Parathyroid adenoma (tissue), 2 donors: ENCODE data around the gene ZMIZ1.

ENCODE experiments used
- H2AFZ ChIP-seq: fragments of 300-600 bp; sonication (generic); one replicate; pipeline ENCODE4 v1.7.0; 2017; ENCODE audit warnings: antibody characterized with exemption, mild to moderate bottlenecking
- H3K27ac ChIP-seq: fragments of 300-600 bp; sonication (generic); one replicate; pipeline ENCODE4 v1.7.0; 2017
- H3K27me3 ChIP-seq: fragments of 300-600 bp; sonication (generic); one replicate; pipeline ENCODE4 v1.7.0; 2017; ENCODE audit warnings: low read length; ENCODE audit not compliant: control insufficient read depth, insufficient read depth
- H3K36me3 ChIP-seq: fragments of 300-600 bp; sonication (generic); one replicate; pipeline ENCODE4 v1.7.0; 2017; ENCODE audit warnings: low read length; ENCODE audit not compliant: control insufficient read depth, insufficient read depth
- H3K4me1 ChIP-seq: fragments of 300-600 bp; sonication (generic); one replicate; pipeline ENCODE4 v1.7.0; 2017; ENCODE audit warnings: control low read depth
- H3K4me2 ChIP-seq: fragments of 300-600 bp; sonication (generic); one replicate; pipeline ENCODE4 v1.7.0; 2017; ENCODE audit warnings: low read length
- H3K4me3 ChIP-seq: fragments of 300-600 bp; sonication (generic); one replicate; pipeline ENCODE4 v1.7.0; 2017; ENCODE audit warnings: low read depth, low read length
- H3K79me2 ChIP-seq: fragments of 300-600 bp; sonication (generic); one replicate; pipeline ENCODE4 v1.7.0; 2017; ENCODE audit warnings: control low read depth
- H3K9ac ChIP-seq: fragments of 300-600 bp; sonication (generic); one replicate; pipeline ENCODE4 v1.7.0; 2017; ENCODE audit warnings: mild to moderate bottlenecking
- H3K9me3 ChIP-seq: fragments of 300-600 bp; sonication (generic); one replicate; pipeline ENCODE4 v1.7.0; 2017; ENCODE audit warnings: low read length; ENCODE audit not compliant: control insufficient read depth
- CTCF ChIP-seq: fragments of 300-600 bp; sonication (generic); IDR thresholded peaks from one replicate; pipeline ENCODE4 v1.7.0; 2017; ENCODE audit warnings: antibody characterized with exemption, mild to moderate bottlenecking
- donor health status: primary hyperparathyroidism.

Gene ZMIZ1

GRCh38 chr10:79252971-79253370, 184.2 kb downstream of the ZMIZ1 start:
- no peaks in the 10 kb centered on the region for H3K36me3 ChIP-seq
- H3K4me1 ChIP-seq = peaks cover 14% of the 10 kb centered on the region
- no peak overlapping the region for H3K9ac ChIP-seq
- H3K4me2 ChIP-seq = no peak overlapping the region
- no peak for TF ChIP-seq CTCF
- H3K79me2 ChIP-seq = peaks cover 63% of the 10 kb centered on the region
- no peak overlapping the region for H3K27ac ChIP-seq
- H3K9me3 ChIP-seq = no peaks in the 10 kb centered on the region
- no peak overlapping the region for H2AFZ ChIP-seq
- H3K27me3 ChIP-seq = no peaks in the 10 kb centered on the region
- H3K4me3 ChIP-seq = no peak overlapping the region

DNA sequence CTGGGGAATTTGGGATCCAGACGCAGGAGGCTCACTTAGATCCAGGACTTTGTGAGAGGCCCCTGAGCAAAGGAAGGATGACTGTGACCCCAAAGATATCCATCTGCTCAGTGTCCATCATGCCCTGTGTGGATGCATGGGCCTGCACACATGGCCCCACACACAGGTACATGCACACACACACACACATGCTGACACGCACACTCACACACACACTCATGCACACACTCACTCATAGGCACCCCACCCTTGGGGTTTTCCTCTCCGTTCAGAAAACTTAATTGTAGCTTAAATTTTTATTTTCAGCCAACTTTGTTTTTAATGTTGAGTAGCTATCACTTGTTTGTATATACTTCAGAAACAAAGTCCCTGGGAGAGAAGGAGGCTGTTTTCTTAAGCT, 184.9 kb downstream of the ZMIZ1 start:
- no peak overlapping the region for H3K9ac ChIP-seq
- no peak overlapping the region for H3K4me2 ChIP-seq
- H2AFZ ChIP-seq = no peak overlapping the region
- TF ChIP-seq CTCF = no peak
- no peak overlapping the region for H3K27ac ChIP-seq
- no peaks in the 10 kb centered on the region for H3K36me3 ChIP-seq
- no peak overlapping the region for H3K4me3 ChIP-seq
- H3K9me3 ChIP-seq = no peaks in the 10 kb centered on the region
- peaks cover 14% of the 10 kb centered on the region for H3K4me1 ChIP-seq
- peaks cover 60% of the 10 kb centered on the region for H3K79me2 ChIP-seq
- no peaks in the 10 kb centered on the region for H3K27me3 ChIP-seq

- Histone ChIP-seq H2AFZ (no peak overlapping the region), H3K27ac (no peak overlapping the region), H3K36me3 (no peaks in the 10 kb centered on the region), H3K9me3 (no peaks in the 10 kb centered on the region), H3K4me3 (no peak overlapping the region), H3K9ac (no peak overlapping the region), H3K4me2 (no peak overlapping the region), H3K4me1 (peaks cover 14% of the 10 kb centered on the region), H3K27me3 (no peaks in the 10 kb centered on the region), H3K79me2 (peaks cover 59% of the 10 kb centered on the region)
- no peak for TF ChIP-seq CTCF
Observed at GRCh38 chr10:79254333-79255006, 185.7 kb downstream of the ZMIZ1 start.

DNA sequence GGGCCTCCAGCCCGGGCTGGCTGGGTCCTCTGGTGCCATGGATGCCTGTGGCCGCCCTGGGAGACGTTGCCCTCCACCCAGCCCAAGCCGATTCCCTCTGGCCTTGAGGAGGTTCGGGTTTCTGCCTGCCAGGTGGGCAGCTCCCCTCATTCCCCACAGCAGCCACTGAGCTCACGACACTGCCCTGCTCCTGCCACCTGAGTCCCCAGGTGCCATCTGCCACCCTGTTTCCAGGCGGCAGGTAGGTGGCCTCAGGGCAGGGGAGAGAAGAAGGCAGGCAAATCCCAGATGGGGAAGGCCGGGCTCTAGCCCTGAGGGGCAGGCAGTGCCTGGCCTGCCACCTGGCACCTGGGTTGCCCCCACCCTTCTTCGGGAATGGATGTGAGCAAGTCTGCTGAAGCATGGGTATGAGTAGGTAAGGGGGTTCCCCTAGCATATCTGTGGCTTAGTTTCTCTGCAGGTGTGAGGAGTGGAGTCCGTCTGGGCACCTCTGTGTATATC, 186.3 kb downstream of the ZMIZ1 start:
- H3K27ac ChIP-seq = no peak overlapping the region
- no peak for TF ChIP-seq CTCF
- no peak overlapping the region for H3K9ac ChIP-seq
- H3K79me2 ChIP-seq = peaks cover 59% of the 10 kb centered on the region
- H2AFZ ChIP-seq = no peak overlapping the region
- no peak overlapping the region for H3K4me2 ChIP-seq
- no peak overlapping the region for H3K4me3 ChIP-seq
- H3K27me3 ChIP-seq = no peaks in the 10 kb centered on the region
- no peaks in the 10 kb centered on the region for H3K9me3 ChIP-seq
- H3K36me3 ChIP-seq = no peaks in the 10 kb centered on the region
- H3K4me1 ChIP-seq = peaks cover 12% of the 10 kb centered on the region

GRCh38 chr10:79256264-79256806, 187.6 kb downstream of the ZMIZ1 start:
- Histone ChIP-seq H3K79me2 (peaks cover 47% of the 10 kb centered on the region), H3K9me3 (no peaks in the 10 kb centered on the region), H3K36me3 (no peaks in the 10 kb centered on the region), H3K4me2 (no peak overlapping the region), H3K4me1 (peaks cover 19% of the 10 kb centered on the region), H3K9ac (no peak overlapping the region), H3K27me3 (no peaks in the 10 kb centered on the region), H3K27ac (no peak overlapping the region), H2AFZ (no peak overlapping the region), H3K4me3 (no peak overlapping the region)
- no peak for TF ChIP-seq CTCF
